ENCODE results near the gene EYA3. TPM values are rescaled to one million over a fixed set of nuclear protein-coding genes. Genes with fewer than 3 reads are reported as not detected.

The EYA3 gene
- total and polyA plus RNA-seq, 2 of the 4 experiments (the other 2 are of a cell fraction): 9.1 to 17.6 TPM

- Histone ChIP-seq H3K18ac (ENCODE audit: low read depth, low read length) (no peak overlapping the region), H3K4me2 (ENCODE audit: low read depth, low read length) (no peak overlapping the region), H3K79me1 (ENCODE audit: low read depth in 1 of 2, low read length in 2 of 2) (peaks cover 3 to 33% of the 10 kb centered on the region in 2 experiments; a peak in 3 of 4 replicates), H4K20me1 (ENCODE audit: insufficient read depth, low read length) (peaks cover 6% of the 10 kb centered on the region; the same call in 1 of the 2 replicates), H3K27ac (ENCODE audit: insufficient read depth, low read length) (no peak overlapping the region), H2AK5ac (ENCODE audit: low read depth, low read length) (no peak overlapping the region), H2AK9ac (replicated peaks; ENCODE audit: low read depth, low read length, poor library complexity) (no peak overlapping the region), H3K9me1 (ENCODE audit: insufficient read depth, low read length) (peaks cover 6% of the 10 kb centered on the region; the same call in 1 of the 2 replicates), H3K4me1 (ENCODE audit: control insufficient read depth, insufficient read depth, low read length) (no peaks in the 10 kb centered on the region; the same call in 1 of the 2 replicates), H3K36me3 (ENCODE audit: control insufficient read depth, insufficient read depth, low read length) (peaks cover 3% of the 10 kb centered on the region), H3K56ac (ENCODE audit: extremely low read depth, insufficient read depth, low read length) (no peak overlapping the region), H2BK120ac (ENCODE audit: low read depth, low read length) (no peak overlapping the region), H2BK20ac (ENCODE audit: low read depth, low read length) (no peak overlapping the region), H3K9ac (ENCODE audit: low read depth, low read length) (no peak overlapping the region), H3K27me3 (ENCODE audit: control insufficient read depth, insufficient read depth, low read length) (no peaks in the 10 kb centered on the region), H2AFZ (replicated peaks; ENCODE audit: low read length, poor library complexity) (no peak overlapping the region), H4K91ac (ENCODE audit: insufficient read depth, low read depth, low read length) (no peak overlapping the region), H4K5ac (ENCODE audit: low read depth, low read length) (no peak overlapping the region), H3K4ac (ENCODE audit: low read depth, low read length) (no peak overlapping the region), H2BK15ac (ENCODE audit: low read depth, low read length) (no peak overlapping the region), H4K8ac (ENCODE audit: low read depth in 2 of 2, low read length in 2 of 2) (no peak overlapping the region), H2BK5ac (ENCODE audit: low read depth, low read length, poor library complexity, severe bottlenecking) (no peak overlapping the region), H3K23ac (ENCODE audit: low read depth, low read length) (no peak overlapping the region), H3K14ac (replicated peaks; ENCODE audit: low read depth, low read length) (no peak overlapping the region), H3K4me3 (ENCODE audit: insufficient read depth, low read depth, low read length) (no peak overlapping the region), H3K9me3 (ENCODE audit: control insufficient read depth, insufficient read depth, low read length) (no peaks in the 10 kb centered on the region)
- in situ Hi-C loops (cut with MboI; ENCODE audit: low sequenced_read_pairs): no loop called here
- intact Hi-C loops (cut with micrococcal nuclease): loop anchor here (5.0 kb wide), 1 partner anchor 228 kb away; no protein-coding TSS in a partner anchor
- dilution Hi-C loops (cut with HindIII; ENCODE audit: low sequenced_read_pairs, unreplicated experiment): no loop called here
- TF ChIP-seq MXI1 (IDR thresholded peaks at IDR 0.05; ENCODE audit: borderline replicate concordance, low read depth, low read length): no peak
- TF ChIP-seq FOS (IDR thresholded peaks at IDR 0.05; ENCODE audit: low read depth, low read length): no peak
- no peak for TF ChIP-seq SMC3 (IDR thresholded peaks at IDR 0.05; ENCODE audit: low read depth, low read length)
- no peak for TF ChIP-seq MAZ (IDR thresholded peaks at IDR 0.05; ENCODE audit: borderline replicate concordance, low read depth, low read length)
- no peak for TF ChIP-seq BHLHE40 (IDR thresholded peaks at IDR 0.05; ENCODE audit: low read depth, low read length)
- TF ChIP-seq RAD21 (IDR thresholded peaks at IDR 0.05; ENCODE audit: low read length): no peak
- TF ChIP-seq NFE2L2 (IDR thresholded peaks at IDR 0.05; ENCODE audit: low read depth, low read length): no peak
- TF ChIP-seq, protein P1, sequence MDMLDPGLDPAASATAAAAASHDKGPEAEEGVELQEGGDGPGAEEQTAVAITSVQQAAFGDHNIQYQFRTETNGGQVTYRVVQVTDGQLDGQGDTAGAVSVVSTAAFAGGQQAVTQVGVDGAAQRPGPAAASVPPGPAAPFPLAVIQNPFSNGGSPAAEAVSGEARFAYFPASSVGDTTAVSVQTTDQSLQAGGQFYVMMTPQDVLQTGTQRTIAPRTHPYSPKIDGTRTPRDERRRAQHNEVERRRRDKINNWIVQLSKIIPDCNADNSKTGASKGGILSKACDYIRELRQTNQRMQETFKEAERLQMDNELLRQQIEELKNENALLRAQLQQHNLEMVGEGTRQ (IDR thresholded peaks at IDR 0.05; ENCODE audit: low read depth, low read length): no peak
- TF ChIP-seq RFX5 (IDR thresholded peaks at IDR 0.05; ENCODE audit: low read depth, low read length): no peak
- no peak for TF ChIP-seq CHD1 (IDR thresholded peaks at IDR 0.05; ENCODE audit: low read depth, low read length)
- no peak for TF ChIP-seq RCOR1 (IDR thresholded peaks at IDR 0.05; ENCODE audit: insufficient replicate concordance, low read length)
- TF ChIP-seq CEBPB (IDR thresholded peaks at IDR 0.05; ENCODE audit: low read depth, low read length): no peak
- no peak for TF ChIP-seq POLR2A (IDR thresholded peaks at IDR 0.05; ENCODE audit: low read depth, low read length)
- TF ChIP-seq MAFK (IDR thresholded peaks at IDR 0.05; ENCODE audit: low read depth, low read length): no peak
- TF ChIP-seq CTCF (conservative IDR thresholded peaks at IDR 0.05; ENCODE audit: low read depth, low read length): no peak
- TF ChIP-seq ELK1 (IDR thresholded peaks at IDR 0.05; ENCODE audit: borderline replicate concordance, low read depth, low read length): no peak
- POLR2A ChIA-PET (ENCODE audit: unreplicated experiment): interaction anchor here (0.7 kb wide), 1 partner anchor 9 kb away, joined by 4 read pairs; no protein-coding TSS in a partner anchor
- CTCF ChIA-PET: no interaction called here
- DNase-seq (no peak), ATAC-seq (ENCODE audit: low read depth) (no peak)
- 63% methylated on average over 2 of the region's 5 CpGs; no CpG with 5 or more reads in 1 of the 2 experiments for WGBS, 2 experiments (ENCODE audit: extremely low coverage in 2 of 2, insufficient read length in 1 of 2)
- BruUV-seq (replicated peaks): no TSS peak
These were observed 3.3 kb downstream of the EYA3 start for GRCh38 chr1:28085129-28085528.

Measured in IMR-90 (cell line).